Prostate gland (tissue), 2 donors: ENCODE measurements around the gene MCC. TPM values are rescaled to one million over a fixed set of nuclear protein-coding genes. Genes with fewer than 3 reads are reported as not detected.

Experiments
- DNase-seq: peaks from one replicate; pipeline ENCODE4 v3.0.0-alpha.2; 2019; ENCODE audit warnings: low spot score
- H3K27ac ChIP-seq, 2 donors: fragments of 200-600 bp; sonication (generic); 2 replicates each; pipeline ENCODE4 v1.5.1; 2017 to 2019
- H3K27me3 ChIP-seq: fragments of 200-600 bp; sonication (generic); replicated peaks from 2 replicates; pipeline ENCODE4 v1.5.1; 2019; ENCODE audit not compliant: insufficient read depth
- H3K36me3 ChIP-seq, 2 donors: fragments of 200-600 bp; sonication (generic); 1 replicate in 1 of 2; 2 replicates in 1 of 2; pipeline versions ENCODE4 v1.5.1 to v1.8.1; 2017 to 2019
- H3K4me1 ChIP-seq: fragments of 200-600 bp; sonication (generic); replicated peaks from 2 replicates; pipeline ENCODE4 v1.5.1; 2019
- H3K4me3 ChIP-seq, 2 donors: fragments of 200-600 bp; sonication (generic); 2 replicates each; pipeline ENCODE4 v1.5.1; 2017 to 2019
- H3K9me3 ChIP-seq: fragments of 200-600 bp; sonication (generic); 2 replicates; pipeline ENCODE4 v1.5.1; 2017
- POLR2A ChIP-seq: fragments of 450-650 bp; IDR thresholded peaks from one replicate; pipeline ENCODE4 v1.6.1; 2016; ENCODE audit warnings: antibody characterized with exemption, mild to moderate bottlenecking
- POLR2AphosphoS5 ChIP-seq: sonication (generic); formaldehyde crosslinking; IDR thresholded peaks from one replicate; pipeline ENCODE4 v1.6.1; 2017; ENCODE audit warnings: antibody characterized with exemption
- WGBS: methylation state at CpG from one replicate; pipeline ENCODE4 v1.1.5; 2018; 5-methylcytosine and 5-hydroxymethylcytosine counted together
- intact Hi-C: fragments of 100-400 bp; cut with DNase I; formaldehyde crosslinking; loops from one replicate; pipeline ENCODE4 v1.14.2; 2022
- total RNA-seq, 2 donors: library from RNA; depleted of rRNA; stranded (reverse); fragments of >200 nt; gene quantifications; one replicate each; pipeline ENCODE4 v1.1.0, GENCODE V29; 2016
- TF ChIP-seq, protein P1 (sequence below), 4 experiments: fragments of 200-600 bp in 2 of 4; fragments of 450-650 bp in 2 of 4; sonication (generic) in 2 of 4; IDR thresholded peaks; 1 replicate in 3 of 4; 2 replicates in 1 of 4; pipeline ENCODE4 v1.5.1; 2016 to 2019; ENCODE audit warnings: antibody characterized with exemption in 4 of 4, mild to moderate bottlenecking in 2 of 4, moderate library complexity in 2 of 4

Gene MCC
- total RNA-seq, 2 donors from 2014 or later = 41.5 to 54.1 TPM

DNA sequence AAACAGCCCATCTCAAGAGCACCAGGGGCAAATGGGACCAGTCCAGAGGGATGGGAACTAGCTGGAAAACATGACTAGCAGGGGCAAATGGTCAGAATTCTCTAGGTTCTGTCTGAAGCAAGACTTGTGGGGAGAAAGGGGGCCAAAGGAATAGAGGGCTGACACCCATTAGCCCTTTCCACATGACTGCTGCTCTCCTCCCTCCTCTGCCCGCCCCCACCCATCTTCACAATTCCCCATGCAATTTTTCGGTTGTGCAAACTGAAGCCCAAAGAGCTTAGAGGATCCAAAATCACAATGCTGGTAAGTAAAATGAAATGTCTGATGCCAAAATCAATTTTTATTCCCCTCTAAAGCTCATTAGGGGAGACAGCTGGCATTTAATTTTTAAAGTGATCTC is 304.6 kb downstream of the MCC start:
- H3K36me3 ChIP-seq = no peaks in the 10 kb centered on the region
- H3K4me1 ChIP-seq = no peaks in the 10 kb centered on the region
- intact Hi-C loops = no loop called here
- H3K4me3 ChIP-seq = no peak overlapping the region
- no peak overlapping the region for H3K27ac ChIP-seq
- DNase-seq = no peak
- TF ChIP-seq, protein P1, sequence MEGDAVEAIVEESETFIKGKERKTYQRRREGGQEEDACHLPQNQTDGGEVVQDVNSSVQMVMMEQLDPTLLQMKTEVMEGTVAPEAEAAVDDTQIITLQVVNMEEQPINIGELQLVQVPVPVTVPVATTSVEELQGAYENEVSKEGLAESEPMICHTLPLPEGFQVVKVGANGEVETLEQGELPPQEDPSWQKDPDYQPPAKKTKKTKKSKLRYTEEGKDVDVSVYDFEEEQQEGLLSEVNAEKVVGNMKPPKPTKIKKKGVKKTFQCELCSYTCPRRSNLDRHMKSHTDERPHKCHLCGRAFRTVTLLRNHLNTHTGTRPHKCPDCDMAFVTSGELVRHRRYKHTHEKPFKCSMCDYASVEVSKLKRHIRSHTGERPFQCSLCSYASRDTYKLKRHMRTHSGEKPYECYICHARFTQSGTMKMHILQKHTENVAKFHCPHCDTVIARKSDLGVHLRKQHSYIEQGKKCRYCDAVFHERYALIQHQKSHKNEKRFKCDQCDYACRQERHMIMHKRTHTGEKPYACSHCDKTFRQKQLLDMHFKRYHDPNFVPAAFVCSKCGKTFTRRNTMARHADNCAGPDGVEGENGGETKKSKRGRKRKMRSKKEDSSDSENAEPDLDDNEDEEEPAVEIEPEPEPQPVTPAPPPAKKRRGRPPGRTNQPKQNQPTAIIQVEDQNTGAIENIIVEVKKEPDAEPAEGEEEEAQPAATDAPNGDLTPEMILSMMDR (IDR thresholded peaks at IDR 0.05) = no peak
- TF ChIP-seq POLR2A (no peak), POLR2AphosphoS5 (no peak)
- no peaks in the 10 kb centered on the region for H3K9me3 ChIP-seq
- WGBS = 94% methylated on average over 2 of the region's 2 CpGs
- no peaks in the 10 kb centered on the region for H3K27me3 ChIP-seq

- intact Hi-C loops = no loop called here
- TF ChIP-seq POLR2AphosphoS5 (no peak), POLR2A (no peak)
- TF ChIP-seq, protein P1 (IDR thresholded peaks at IDR 0.05) = no peak
- Histone ChIP-seq H3K27me3 (no peaks in the 10 kb centered on the region), H3K4me1 (no peaks in the 10 kb centered on the region), H3K36me3 (no peaks in the 10 kb centered on the region), H3K9me3 (no peaks in the 10 kb centered on the region), H3K27ac (no peak overlapping the region), H3K4me3 (no peak overlapping the region)
- WGBS = 93% methylated on average over 11 of the region's 11 CpGs
- DNase-seq = no peak
Observed at GRCh38 chr5:113182658-113183344, 305.5 kb downstream of the MCC start.

- H3K9me3 ChIP-seq = no peaks in the 10 kb centered on the region
- intact Hi-C loops = no loop called here
- 71% methylated on average over 3 of the region's 3 CpGs for WGBS
- no peak overlapping the region for H3K4me3 ChIP-seq
- TF ChIP-seq POLR2AphosphoS5 (no peak), POLR2A (no peak)
- TF ChIP-seq, protein P1 (IDR thresholded peaks at IDR 0.05) = no peak
- H3K27ac ChIP-seq = no peak overlapping the region
- no peak for DNase-seq
- H3K36me3 ChIP-seq = no peaks in the 10 kb centered on the region
- no peaks in the 10 kb centered on the region for H3K4me1 ChIP-seq
- H3K27me3 ChIP-seq = no peaks in the 10 kb centered on the region
Observed at GRCh38 chr5:113181853-113182490, 306.3 kb downstream of the MCC start.

GRCh38 chr5:113181409-113181808 is 306.8 kb downstream of the MCC start:
- Histone ChIP-seq H3K4me1 (no peaks in the 10 kb centered on the region), H3K36me3 (no peaks in the 10 kb centered on the region), H3K9me3 (no peaks in the 10 kb centered on the region), H3K4me3 (no peak overlapping the region), H3K27me3 (no peaks in the 10 kb centered on the region), H3K27ac (no peak overlapping the region)
- WGBS = 85% methylated on average over 1 of the region's 1 CpG
- intact Hi-C loops = no loop called here
- DNase-seq = no peak
- TF ChIP-seq, protein P1 (IDR thresholded peaks at IDR 0.05) = no peak
- TF ChIP-seq POLR2A (no peak), POLR2AphosphoS5 (no peak)

DNA sequence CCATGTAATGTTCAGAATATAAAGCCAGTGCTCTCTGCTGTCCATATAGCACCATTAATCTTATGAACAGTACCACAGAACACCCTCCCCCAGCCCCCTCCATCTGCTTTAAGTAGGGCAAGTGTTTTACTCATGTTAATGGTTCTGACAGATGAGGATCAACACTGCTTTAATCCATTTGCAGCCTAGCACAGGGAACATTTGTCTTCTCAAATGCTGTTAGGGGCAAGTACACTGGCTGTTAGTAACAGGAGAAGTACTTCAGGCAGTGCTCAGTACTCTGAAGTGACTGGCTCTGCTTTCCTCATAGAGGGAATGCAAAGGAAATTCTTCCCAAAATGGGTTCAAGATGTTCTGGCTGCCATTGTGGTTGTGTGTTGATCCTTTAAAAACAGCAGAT is 309.1 kb downstream of the MCC start:
- Histone ChIP-seq H3K4me3 (no peak overlapping the region), H3K4me1 (no peaks in the 10 kb centered on the region), H3K9me3 (no peaks in the 10 kb centered on the region), H3K36me3 (no peaks in the 10 kb centered on the region), H3K27ac (no peak overlapping the region), H3K27me3 (no peaks in the 10 kb centered on the region)
- DNase-seq = no peak
- intact Hi-C loops = no loop called here
- TF ChIP-seq, protein P1 (IDR thresholded peaks at IDR 0.05) = no peak
- TF ChIP-seq POLR2AphosphoS5 (no peak), POLR2A (no peak)
